Stimulated activated CD8-positive, alpha-beta memory T cell treated with anti-CD3 and anti-CD28 coated beads, Interleukin-7, amount 100 ng/mL, for 1 hour (primary cell): ENCODE results near the gene SYT3.
"Not testable (repeated sequence)": the region's sequence is repeated elsewhere in the genome, so short reads cannot be mapped to it uniquely, and the experiment has no call there.

Experiments
- DNase-seq, 2 donors: peaks; one replicate each; pipeline ENCODE4 v3.0.0-alpha.2; 2020; ENCODE audit warnings: low read depth in 2 of 2

The SYT3 gene

DNA sequence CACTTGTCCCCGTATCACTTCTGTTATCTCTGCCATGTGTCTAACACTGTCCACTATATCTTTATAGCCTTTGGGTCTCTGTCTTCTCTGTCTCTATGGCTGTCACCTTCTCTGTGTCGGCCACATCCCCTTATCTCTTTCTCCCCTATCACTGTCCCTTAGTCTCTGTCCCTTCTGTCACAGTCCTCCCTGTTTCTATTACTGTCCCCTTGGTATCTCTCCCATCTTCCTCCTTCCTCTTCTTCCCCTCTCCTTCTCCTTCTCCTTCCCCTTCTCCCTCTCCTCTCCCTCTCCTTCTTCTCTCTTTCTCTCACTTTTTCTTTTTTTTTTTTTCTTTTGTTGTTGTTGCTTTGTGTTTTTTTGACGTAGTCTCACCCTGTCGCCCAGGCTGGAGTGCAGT, 36.7 kb downstream of the SYT3 start:
- no peak for DNase-seq

GRCh38 chr19:50602496-50602895, 37.2 kb downstream of the SYT3 start:
- DNase-seq, result no peak

GRCh38 chr19:50602089-50602422, 37.6 kb downstream of the SYT3 start:
- DNase-seq, result no peak

GRCh38 chr19:50601407-50602088, 38.1 kb downstream of the SYT3 start:
- no peak for DNase-seq

- DNase-seq, result no peak
These were observed 40.3 kb downstream of the SYT3 start for GRCh38 chr19:50599427-50599826.

GRCh38 chr19:50590191-50590590, 49.5 kb downstream of the SYT3 start:
- no peak for DNase-seq

DNA sequence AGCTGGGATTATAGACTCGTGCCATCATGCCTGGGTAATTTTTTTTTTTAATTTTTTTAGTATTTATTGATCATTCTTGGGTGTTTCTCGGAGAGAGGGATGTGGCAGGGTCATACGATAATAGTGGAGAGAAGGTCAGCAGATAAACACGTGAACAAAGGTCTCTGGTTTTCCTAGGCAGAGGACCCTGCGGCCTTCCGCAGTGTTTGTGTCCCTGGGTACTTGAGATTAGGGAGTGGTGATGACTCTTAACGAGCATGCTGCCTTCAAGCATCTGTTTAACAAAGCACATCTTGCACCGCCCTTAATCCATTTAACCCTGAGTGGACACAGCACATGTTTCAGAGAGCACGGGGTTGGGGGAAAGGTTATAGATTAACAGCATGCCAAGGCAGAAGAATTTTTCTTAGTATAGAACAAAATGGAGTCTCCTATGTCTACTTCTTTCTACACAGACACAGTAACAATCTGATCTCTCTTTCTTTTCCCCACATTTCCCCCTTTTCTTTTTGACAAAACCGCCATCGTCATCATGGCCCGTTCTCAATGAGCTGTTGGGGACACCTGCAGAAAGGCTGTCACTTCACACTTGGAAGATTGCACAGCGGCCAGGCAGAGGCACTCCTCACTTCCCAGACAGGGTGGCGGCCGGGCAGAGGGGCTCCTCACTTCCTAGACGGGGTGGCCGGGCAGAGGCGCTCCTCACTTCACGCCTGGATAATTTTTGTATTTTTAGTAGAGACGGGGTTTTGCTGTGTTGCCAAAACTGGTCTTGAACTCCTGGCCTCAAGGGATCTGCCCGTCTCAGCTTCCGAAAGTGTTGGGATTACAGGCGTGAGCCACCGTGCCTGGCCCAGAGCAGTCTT, 57.7 kb downstream of the SYT3 start:
- DNase-seq, result not testable (repeated sequence)

GRCh38 chr19:50580970-50581634, 58.6 kb downstream of the SYT3 start:
- no peak for DNase-seq

- DNase-seq, result no peak
These were observed 59.4 kb downstream of the SYT3 start for GRCh38 chr19:50580240-50580639.

DNA sequence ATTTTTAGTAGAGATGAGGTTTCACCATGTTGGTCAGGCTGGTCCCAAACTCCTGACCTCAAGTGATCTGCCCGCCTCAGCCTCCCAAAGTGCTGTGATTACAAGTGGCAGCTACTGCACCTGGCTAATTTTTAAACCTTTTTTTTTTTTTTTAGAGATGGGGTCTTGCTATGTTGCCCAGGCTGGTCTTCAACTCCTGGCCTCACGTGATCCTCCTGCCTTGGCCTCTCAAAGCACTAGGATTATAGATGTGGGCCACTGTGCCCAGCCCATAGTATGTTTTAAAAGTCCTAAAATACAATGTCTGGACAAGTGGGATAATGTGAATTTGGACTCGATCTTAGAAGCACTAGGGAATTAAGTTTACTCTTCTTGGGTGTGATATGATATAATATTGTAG, 62.9 kb downstream of the SYT3 start:
- DNase-seq, result not testable (repeated sequence)

- DNase-seq, result no peak
These were observed 65.8 kb downstream of the SYT3 start for GRCh38 chr19:50573741-50574461.
